NCI-H510A treated with DMSO at 0.1 percent for 48 hours (cell line): ENCODE results near the gene KANK3.
"Not testable (repeated sequence)": the region's sequence is repeated elsewhere in the genome, so short reads cannot be mapped to it uniquely, and the experiment has no call there.

Experiments used
- DNase-seq: peaks from one replicate; lab custom pipeline; 2025; lab: John Stamatoyannopoulos, UW

The KANK3 gene

DNA sequence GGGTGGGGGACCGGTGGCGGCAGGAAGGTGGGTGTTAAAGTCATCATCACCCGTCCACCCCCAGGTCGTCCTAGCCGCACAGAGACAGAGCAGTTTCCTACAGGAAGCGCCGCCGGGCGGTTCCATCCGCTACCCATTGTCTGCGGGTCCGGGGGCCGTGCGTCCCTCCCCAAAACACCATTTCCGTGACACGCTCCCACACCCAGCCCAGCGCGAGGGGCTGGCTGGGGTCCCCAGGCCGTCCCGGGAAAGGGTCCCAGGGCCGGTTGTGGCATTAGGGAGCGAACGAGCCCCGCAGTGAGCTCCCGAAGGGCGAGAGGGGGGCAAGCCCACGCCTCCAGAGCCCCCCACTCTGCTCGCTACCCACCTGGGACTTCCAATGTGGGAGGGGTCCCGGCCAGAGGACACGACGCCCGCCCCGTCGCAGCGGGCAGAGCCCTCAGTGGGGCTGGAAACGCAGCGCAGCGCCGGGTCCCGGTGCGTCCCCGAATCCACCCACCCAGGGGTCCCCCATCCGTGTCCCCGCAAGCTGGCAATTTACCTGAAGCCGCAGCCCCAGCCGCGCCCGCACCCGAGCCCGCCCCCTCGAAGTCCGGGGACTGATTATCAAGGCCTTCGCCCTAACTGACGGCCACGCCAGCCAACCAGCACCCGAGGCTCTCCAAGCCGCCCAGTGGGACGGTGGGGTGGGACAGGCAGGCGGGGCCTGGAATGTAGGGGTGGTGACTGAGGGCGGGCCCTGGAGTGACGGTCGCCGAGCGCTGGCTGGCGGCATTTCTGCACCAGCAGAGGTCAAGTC lies at the start of gene KANK3:
KANK3 (minus strand) TSS at position 579 of the 799 bp plus-strand sequence. CDS start 5,434 bp downstream, outside the sequence.
- DNase-seq: peak; percentile 89

DNA sequence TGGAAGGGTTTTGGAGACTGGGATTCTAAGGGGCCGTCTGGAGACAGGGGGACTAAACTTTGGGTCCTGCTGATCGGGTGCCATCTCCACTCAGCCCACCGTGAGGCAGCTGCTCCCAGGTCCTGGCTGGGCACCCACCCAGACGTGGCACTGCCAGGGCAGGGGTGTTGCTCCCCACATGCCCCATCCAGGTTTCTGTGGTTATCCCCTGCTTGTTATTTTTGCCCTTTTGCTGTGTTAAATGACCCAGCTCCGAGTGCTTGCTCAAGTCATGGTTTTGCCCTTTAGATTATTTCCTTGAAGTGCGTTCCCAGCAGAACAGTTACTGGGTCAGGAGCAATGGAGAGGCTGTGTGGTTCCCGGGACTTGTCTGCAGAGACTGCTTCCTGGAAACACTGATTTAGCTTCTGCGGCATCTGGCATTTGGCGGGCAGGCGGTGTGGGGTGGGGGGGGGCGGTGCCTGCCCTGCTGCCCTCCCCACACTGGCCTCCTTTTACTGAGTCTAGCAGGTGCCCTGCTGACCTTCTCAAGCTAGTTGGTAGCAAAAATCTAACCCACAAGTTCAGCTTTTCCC lies 49.0 kb upstream of the KANK3 start:
- no peak for DNase-seq

DNA sequence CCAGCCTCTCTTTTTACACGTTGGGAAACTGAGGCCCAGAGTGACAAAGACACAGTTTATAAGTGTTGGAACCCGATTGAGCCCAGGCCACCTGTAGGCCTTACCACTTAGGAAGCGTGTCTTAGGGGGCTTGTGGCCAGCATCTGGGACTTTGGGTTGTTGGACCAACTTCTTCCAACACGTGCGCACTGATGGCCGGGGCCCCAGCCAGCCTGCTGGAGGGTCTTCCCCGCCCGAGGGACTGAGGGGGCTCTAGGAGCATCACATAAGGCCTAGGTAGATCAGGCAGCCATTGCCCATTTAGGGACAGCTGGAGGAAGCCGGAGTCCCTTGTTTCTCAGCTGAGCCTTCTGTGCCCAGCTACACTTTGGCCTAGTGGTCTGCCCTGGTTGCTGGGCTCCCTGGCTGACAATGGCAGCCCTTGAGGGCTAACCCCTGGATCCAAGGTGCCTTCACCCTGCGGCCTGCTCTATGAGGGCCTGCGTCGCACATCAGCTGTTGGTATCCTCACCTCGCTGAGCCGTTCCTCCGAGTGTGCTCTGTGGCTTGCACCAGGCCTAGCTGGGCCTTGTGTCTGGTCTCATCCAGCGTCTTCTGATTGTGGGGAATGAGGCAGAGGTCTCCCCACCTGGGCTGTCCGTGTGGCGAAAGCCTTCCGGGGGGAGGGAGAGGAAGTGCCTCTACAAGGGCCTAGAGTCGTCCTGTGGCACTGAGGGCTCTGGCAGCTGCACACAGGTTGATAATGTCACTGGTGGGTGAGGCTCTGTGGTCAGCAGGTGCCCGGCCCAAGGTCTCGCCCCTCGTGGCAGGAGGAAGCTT lies 48.3 kb upstream of the KANK3 start:
- no peak for DNase-seq

DNA sequence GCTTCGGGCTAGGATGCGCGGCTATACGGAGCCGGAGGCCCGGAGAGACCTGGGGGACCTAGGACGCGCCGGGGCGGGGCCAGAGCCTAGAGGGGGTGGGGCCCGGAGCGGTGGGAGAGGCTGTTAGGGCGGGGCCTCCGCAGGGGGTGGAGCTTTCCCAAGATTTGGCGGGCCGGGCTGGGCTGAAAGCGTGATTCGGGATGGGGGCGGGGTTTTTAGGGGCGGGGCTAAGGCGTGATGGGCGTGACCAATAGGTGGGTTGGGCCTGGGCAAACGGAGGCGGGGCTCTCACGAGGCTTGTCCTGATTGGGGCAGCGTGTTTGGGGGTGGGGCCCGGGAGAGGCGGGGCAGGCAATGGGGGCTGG lies 47.5 kb upstream of the KANK3 start:
- DNase-seq: peak; percentile 69

DNA sequence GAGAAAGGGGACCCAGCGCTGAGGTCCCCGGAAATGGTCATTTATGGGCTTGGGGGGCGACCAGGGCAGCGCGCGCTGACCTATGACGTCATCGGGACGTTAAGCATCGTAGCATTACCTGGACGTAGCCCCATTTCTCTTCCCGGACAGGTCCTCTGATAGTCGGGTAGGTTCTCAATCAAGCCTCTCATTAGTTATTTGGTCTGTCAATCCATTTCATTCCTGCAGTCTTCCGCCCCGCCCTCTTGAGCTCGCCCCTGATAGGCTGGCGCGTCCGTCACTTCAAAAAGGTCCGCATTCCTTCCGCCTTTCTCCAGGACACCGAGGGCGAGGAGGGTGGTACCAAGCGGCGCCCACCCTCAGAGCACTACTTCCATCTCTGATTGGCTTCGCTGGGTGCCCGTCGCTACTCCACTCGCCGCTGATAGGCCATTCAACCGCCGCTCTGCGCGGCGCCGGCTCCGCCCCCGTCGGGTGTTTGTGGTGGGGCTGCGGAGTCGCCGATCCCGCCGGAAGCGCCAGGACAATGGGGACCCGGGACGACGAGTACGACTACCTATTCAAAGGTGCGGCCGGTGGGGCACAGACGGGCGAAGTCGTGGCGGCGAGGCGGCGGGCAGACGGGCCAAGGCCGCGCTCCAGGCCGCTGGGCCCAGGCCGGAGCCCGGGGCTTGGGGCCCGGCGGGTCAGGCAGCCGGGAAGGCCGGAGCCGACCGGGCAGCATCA lies 47.0 kb upstream of the KANK3 start, which contains the start of gene RAB11B:
RAB11B (plus strand) TSS at position 470 of the 726 bp plus-strand sequence; CDS start at position 527, 57 bp downstream.
- DNase-seq: peak; percentile 100

DNA sequence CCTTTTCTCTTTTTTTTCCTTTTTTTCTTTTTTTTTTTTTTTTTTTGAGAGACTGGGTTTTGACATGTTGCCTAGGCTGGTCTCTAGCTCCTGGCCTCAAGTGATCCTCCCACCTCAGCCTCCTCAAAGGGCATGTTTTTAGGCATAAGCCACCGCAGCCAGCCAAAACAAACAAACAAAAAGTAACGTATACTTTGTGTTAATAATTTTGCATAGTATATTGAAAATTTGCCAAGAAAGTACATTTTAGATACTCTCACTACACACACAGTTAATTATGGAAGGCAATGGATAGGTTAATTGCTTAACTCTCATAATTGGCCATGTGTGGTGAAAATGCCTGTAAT lies 45.5 kb upstream of the KANK3 start:
- DNase-seq: no peak

DNA sequence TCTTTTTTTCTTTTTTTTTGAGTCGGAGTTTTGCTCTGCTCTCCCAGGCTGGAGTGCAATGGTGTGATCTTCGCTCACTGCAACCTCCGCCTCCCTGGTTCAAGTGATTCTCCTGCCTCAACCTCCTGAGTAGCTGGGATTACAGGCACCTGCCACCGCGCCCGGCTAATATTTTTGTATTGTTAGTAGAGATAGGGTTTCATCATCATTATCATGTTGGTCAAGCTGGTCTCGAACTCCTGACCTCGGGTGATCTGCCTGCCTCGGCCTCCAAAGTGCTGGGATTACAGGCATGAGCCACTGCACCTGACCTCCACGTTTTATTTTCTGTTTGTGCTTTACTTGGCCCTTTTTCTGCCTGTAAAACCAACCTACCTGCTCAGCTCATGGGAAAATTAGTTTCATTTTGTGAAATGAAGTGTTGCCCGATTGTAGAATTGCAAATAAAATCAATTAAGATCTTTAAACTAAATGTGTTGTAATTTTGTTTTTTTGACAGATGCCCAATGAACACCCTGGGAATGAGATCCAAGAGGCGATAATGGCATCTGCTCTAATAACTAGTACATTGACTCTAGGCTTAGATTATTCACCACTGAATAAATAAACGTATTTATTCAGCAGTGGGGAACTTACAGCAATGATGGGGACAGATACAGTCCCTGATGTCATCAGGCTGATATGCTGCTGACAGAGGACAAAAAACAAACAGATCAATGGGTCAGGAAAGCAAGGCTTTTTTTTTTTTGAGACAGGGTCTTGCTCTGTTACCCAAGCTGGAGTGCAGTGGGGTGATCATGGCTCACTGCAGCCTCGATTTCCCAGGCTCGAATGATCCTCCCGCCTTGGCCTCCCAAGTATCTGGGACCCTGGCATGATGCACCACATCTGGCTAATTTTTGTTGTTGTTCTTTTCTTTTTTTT lies 44.9 kb upstream of the KANK3 start:
- DNase-seq: no peak

DNA sequence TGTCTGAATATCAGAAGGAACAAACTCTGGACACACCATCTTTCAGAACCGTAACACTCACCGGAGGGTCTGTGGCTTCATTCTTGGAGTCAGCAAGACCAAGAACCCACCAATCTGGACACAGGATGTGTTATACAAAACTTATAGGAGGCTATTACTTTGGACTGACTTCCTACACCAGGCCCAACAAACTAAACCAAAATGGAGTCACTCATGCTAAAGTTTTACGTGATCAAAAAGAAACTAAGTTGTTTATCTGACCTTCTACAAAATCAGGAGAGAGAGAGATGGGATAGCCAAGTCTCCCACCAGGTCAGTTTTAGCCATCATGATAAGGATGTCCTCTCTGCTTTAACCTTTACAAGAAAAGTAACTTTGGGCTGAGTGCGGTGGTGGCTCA lies 43.9 kb upstream of the KANK3 start:
- no peak for DNase-seq

DNA sequence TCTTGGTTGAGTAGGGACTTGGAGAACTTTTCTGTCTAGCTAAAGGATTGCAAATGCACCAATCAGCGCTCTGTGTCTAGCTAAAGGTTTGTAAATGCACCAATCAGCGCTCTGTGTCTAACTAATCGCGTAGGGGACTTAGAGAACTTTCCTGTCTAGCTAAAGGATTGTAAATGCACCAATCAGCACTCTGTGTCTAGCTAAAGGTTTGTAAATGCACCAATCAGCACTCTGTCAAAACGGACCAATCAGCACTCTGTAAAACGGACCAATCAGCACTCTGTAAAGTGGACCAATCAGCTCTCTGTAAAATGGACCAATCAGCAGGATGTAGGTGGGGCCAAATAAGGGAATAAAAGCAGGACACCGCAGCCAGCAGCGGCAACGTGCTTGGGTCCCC lies 43.4 kb upstream of the KANK3 start:
- DNase-seq: not testable (repeated sequence)

DNA sequence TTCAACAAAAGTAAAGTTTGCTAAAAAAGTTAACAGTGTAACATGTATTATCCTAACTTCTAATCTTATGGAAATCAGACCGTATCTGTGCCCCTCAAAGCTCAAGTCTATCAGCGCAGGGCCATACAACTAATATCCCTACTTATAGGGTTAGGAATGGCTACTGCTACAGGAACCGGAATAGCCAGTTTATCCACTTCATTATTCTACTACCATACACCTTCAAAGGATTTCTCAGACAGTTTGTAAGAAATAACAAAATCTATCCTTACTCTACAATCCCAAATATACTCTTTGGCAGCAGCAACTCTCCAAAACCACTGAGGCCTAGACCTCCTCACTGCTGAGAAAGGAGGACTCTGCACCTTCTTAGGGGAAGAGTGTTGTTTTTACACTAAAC lies 42.5 kb upstream of the KANK3 start:
- peak; percentile 73 for DNase-seq

DNA sequence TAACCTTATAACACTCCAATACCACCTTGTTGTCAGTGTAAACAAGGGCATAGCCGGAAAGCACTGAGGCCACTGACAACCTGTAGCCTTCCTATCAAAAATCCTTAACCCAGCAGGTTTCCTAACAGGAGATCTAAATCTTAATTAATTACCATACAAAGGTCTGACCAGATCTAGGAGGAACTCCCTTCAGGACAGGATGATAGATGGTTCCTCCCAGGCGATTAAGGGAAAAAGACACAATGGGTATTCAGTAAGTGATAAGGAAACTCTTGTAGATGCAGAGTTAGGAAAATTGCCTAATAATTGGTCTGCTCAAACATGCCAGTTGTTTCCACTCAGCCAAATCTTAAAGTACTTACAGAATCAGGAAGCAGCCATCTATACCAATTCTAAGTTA lies 42.0 kb upstream of the KANK3 start:
- not testable (repeated sequence) for DNase-seq

DNA sequence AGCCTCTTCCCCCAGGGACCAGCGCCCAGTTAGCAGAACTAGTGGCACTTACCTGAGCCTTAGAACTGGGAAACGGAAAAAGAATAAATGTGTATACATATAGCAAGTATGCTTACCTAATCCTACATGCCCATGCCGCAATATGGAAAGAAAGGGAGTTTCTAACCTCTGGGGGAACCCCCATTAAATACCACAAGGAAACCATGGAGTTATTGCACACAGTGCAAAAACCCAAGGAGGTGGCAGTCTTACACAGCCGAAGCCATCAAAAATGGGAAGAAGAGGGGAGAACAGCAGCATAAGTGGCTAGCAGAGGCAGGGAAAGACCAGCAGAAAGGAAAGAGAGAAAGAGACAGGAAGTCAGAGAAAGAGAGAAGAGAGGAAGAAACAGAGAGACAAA lies 41.5 kb upstream of the KANK3 start:
- DNase-seq: not testable (repeated sequence)

DNA sequence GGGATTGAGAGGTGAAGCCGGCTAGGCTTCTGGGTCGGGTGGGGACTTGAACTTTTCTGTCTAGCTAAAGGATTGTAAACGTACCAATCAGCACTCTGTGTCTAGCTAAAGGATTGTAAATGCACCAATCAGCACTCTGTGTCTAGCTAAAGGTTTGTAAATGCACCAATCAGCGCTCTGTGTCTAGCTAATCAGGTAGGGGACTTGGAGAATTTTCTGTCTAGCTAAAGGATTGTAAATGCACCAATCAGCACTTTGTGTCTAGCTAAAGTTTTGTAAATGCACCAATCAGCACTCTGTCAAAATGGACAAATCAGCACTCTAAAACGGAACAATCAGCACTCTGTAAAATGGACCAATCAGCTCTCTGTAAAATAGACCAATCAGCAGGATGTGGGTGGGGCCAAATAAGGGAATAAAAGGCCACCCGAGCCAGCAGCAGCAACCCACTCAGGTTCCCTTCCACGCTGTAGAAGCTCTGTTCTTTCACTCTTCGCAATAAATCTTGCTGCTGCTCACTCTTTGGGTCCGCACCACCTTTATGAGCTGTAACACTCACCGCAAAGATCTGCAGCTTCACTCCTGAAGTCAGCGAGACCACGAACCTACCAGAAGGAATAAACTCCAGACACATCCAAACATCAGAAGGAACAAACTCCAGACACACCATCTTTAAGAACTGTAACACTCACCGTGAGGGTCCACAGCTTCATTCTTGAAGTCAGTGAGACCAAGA lies 36.3 kb upstream of the KANK3 start:
- DNase-seq: not testable (repeated sequence)

DNA sequence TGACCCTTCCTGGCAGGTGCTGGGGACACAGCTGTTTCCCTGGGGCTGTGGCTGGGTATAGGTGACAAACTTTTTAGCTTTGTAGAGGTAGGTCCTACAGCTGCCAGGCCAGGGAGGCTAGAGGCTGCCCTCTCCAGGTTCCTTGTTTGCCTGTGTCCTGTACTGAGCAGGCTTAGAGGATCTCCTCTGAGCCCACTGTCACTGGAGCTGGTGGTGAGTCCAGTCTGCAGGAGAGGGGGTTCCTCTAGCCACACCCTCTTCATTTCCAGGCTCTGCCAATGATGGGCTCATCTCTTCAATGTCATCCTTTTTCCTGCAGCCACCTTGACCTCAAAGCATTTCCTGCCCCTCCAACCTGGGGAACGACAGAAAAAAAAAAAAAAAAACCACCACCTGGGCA lies 34.5 kb upstream of the KANK3 start:
- no peak for DNase-seq

DNA sequence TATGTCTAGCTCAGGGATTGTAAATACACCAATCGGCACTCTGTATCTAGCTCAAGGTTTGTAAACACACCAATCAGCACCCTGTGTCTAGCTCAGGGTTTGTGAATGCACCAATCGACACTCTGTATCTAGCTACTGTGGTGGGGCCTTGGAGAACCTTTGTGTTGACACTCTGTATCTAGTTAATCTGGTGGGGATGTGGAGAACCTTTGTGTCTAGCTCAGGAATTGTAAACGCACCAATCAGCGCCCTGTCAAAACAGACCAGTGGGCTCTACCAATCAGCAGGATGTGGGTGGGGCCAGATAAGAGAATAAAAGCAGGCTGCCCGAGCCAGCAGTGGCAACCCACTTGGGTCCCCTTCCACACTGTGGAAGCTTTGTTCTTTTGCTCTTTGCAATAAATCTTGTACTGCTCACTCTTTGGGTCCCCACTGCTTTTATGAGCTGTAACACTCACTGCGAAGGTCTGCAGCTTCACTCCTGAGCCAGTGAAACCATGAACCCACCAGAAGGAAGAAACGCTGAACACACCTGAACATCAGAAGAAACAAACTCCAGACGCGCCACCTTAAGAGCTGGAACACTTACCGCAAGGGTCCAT lies 33.4 kb upstream of the KANK3 start:
- DNase-seq: not testable (repeated sequence)

DNA sequence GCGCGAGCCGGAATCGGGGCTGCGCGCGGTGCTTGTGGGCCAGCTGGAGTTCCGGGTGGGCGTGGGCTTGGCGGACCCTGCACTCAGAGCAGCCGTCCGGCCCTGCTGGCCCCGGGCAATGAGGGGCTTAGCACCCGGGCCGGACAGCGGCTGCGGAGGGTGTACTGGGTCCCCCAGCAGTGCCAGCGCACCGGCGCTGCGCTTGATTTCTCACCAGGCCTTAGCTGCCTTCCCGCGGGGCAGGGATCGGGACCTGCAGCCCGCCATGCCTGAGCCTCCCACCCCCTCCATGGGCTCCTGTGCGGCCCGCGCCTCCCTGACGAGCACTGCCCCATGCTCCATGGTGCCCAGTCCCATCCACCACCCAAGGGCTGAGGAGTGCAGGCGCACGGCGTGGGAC lies 32.7 kb upstream of the KANK3 start:
- not testable (repeated sequence) for DNase-seq

DNA sequence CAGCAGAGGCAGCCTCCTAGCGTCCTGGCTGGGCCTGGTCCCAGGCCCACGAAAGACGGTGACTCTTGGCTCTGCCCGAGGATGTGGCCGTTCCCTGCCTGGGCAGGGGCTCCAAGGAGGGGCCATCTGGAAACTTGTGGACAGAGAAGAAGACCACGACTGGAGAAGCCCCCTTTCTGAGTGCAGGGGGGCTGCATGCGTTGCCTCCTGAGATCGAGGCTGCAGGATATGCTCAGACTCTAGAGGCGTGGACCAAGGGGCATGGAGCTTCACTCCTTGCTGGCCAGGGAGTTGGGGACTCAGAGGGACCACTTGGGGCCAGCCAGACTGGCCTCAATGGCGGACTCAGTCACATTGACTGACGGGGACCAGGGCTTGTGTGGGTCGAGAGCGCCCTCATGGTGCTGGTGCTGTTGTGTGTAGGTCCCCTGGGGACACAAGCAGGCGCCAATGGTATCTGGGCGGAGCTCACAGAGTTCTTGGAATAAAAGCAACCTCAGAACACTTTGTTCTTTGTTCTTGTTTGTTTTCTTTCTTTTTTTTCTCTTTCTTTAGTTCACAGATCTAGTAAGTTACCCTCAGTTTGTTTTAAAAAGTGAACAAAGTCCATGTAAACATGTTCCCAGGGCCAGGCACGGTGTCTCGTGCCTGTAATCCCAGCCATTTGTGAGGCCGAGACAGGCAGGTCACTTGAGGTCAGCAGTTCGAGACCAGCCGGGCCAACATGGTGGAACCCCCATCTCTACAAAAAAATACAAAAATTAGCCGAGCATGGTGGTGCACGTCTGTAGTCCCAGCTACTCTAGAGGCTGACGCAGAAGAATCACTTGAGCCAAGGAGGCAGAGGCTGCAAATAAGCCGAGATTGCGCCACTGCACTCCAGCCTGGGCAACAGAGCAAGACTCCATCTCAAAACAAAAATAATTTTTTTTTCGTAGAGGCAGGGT lies 31.1 kb upstream of the KANK3 start:
- DNase-seq: no peak

DNA sequence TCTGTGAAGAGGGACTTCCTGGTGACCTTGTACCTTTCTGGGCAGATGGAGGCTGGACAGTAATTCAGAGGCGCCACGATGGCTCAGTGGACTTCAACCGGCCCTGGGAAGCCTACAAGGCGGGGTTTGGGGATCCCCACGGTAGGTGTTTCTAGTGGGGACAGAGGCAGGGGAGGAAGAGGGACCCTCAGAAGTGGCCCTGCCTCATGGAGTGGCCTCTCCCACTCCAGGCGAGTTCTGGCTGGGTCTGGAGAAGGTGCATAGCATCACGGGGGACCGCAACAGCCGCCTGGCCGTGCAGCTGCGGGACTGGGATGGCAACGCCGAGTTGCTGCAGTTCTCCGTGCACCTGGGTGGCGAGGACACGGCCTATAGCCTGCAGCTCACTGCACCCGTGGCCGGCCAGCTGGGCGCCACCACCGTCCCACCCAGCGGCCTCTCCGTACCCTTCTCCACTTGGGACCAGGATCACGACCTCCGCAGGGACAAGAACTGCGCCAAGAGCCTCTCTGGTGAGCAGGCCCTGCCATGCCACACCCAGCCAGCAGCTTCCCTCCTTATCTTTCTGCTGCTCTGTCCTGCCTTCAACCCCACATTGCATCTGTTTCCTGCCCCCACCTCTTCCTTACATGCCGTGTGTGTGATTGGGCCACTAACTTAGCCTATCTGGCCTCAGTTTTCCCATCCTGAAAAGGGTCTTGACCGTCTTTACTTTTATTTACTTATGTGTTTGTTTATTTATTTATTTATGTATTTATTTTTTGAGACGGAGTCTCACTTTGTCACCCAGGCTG lies 28.1 kb upstream of the KANK3 start:
- DNase-seq: no peak
